WTC11 (cell line): ENCODE data around the gene ACSF3.

Source experiments
- ATF3 ChIP-seq: sonication (generic); formaldehyde crosslinking; conservative IDR thresholded peaks from 2 replicates; pipeline ENCODE4 v1.8.1; 2022; ENCODE audit warnings: mild to moderate bottlenecking, missing genetic modification reagents
- CREB1 ChIP-seq: sonication (generic); formaldehyde crosslinking; IDR thresholded peaks from 2 replicates; pipeline ENCODE4 v1.8.0; 2023; ENCODE audit warnings: mild to moderate bottlenecking, missing genetic modification reagents
- CTCF ChIP-seq: fragments of 200-600 bp; IDR thresholded peaks from 2 replicates; pipeline ENCODE4 v1.8.0; 2022; ENCODE audit warnings: antibody characterized with exemption
- E2F1 ChIP-seq: sonication (generic); formaldehyde crosslinking; IDR thresholded peaks from 2 replicates; pipeline ENCODE4 v1.8.0; 2022; ENCODE audit warnings: mild to moderate bottlenecking, missing genetic modification reagents
- EMX1 ChIP-seq: fragments of 250-450 bp; sonication (Bioruptor Pico); IDR thresholded peaks from 2 replicates; pipeline ENCODE4 v1.8.0; 2021; ENCODE audit warnings: mild to moderate bottlenecking
- ESRRA ChIP-seq: sonication (generic); formaldehyde crosslinking; IDR thresholded peaks from 2 replicates; pipeline ENCODE4 v1.8.1; 2022; ENCODE audit warnings: mild to moderate bottlenecking, missing genetic modification reagents, borderline replicate concordance
- FOXK1 ChIP-seq: sonication (generic); formaldehyde crosslinking; IDR thresholded peaks from 2 replicates; pipeline ENCODE4 v1.8.0; 2022; ENCODE audit warnings: mild to moderate bottlenecking, moderate library complexity, missing genetic modification reagents
- JUN ChIP-seq: sonication (generic); formaldehyde crosslinking; IDR thresholded peaks from 2 replicates; pipeline ENCODE4 v1.8.0; 2023; ENCODE audit warnings: mild to moderate bottlenecking, missing genetic modification reagents
- MAX ChIP-seq: sonication (generic); formaldehyde crosslinking; IDR thresholded peaks from 2 replicates; pipeline ENCODE4 v1.8.0; 2022; ENCODE audit warnings: mild to moderate bottlenecking, missing genetic modification reagents
- PRRX2 ChIP-seq: fragments of 250-450 bp; sonication (Bioruptor Pico); IDR thresholded peaks from 2 replicates; pipeline ENCODE4 v1.8.0; 2021; ENCODE audit warnings: mild to moderate bottlenecking
- ZBTB43 ChIP-seq: sonication (generic); formaldehyde crosslinking; IDR thresholded peaks from 2 replicates; pipeline ENCODE4 v1.8.1; 2023; ENCODE audit warnings: mild to moderate bottlenecking, missing genetic modification reagents
- ZNF121 ChIP-seq: sonication (generic); formaldehyde crosslinking; IDR thresholded peaks from 2 replicates; pipeline ENCODE4 v1.8.0; 2023; ENCODE audit warnings: missing genetic modification reagents
- ZNF232 ChIP-seq: sonication (generic); formaldehyde crosslinking; IDR thresholded peaks from 2 replicates; pipeline ENCODE4 v1.8.0; 2022; ENCODE audit warnings: mild to moderate bottlenecking, missing genetic modification reagents

- no peak for TF ChIP-seq CTCF
- no peak for TF ChIP-seq ZNF232
- no peak for TF ChIP-seq E2F1 (CRISPR knock-in tag)
- TF ChIP-seq ZNF121, result no peak
- no peak for TF ChIP-seq MAX
- TF ChIP-seq ATF3 (CRISPR knock-in tag), result no peak
- TF ChIP-seq CREB1 (CRISPR knock-in tag), result no peak
- no peak for TF ChIP-seq PRRX2
- no peak for TF ChIP-seq ESRRA (CRISPR knock-in tag)
- no peak for TF ChIP-seq JUN
- TF ChIP-seq FOXK1 (CRISPR knock-in tag), result no peak
- no peak for TF ChIP-seq ZBTB43
- no peak for TF ChIP-seq EMX1 (CRISPR knock-in tag)
Measured at GRCh38 chr16:89122322-89122851, 28.7 kb downstream of the ACSF3 start.
